ENCODE results near the gene MEF2B.

The MEF2B gene

GRCh38 chr19:19132912-19133311 is 37.2 kb downstream of the MEF2B start:
- Histone ChIP-seq H3K36me3 (ENCODE audit: control insufficient read depth in 2 of 2, insufficient read depth in 1 of 2, low read length in 2 of 2) (peaks cover 4 to 37% of the 10 kb centered on the region in 2 experiments; a peak in 2 of 3 replicates), H3K9me3 (ENCODE audit: control insufficient read depth, insufficient read depth, low read depth, low read length) (no peaks in the 10 kb centered on the region), H3K4me1 (ENCODE audit: control insufficient read depth, insufficient read depth, low read length) (peaks cover 3% of the 10 kb centered on the region; the same call in 1 of the 2 replicates), H3K27ac (ENCODE audit: extremely low read depth, low read depth, low read length) (no peak overlapping the region), H3K4me3 (ENCODE audit: low read depth, low read length) (no peak overlapping the region)
- ChIA-PET CTCF (no interaction called here), POLR2A (interaction anchor here (0.6 kb wide), 1 partner anchor 207 kb away, joined by 6 read pairs; no protein-coding TSS in a partner anchor)
- TF ChIP-seq SCRT2 (tag by site-specific recombination; IDR thresholded peaks at IDR 0.05) (no peak), ZNF600 (tag by site-specific recombination; IDR thresholded peaks at IDR 0.05) (no peak), ZNF114 (tag by site-specific recombination; IDR thresholded peaks at IDR 0.05) (no peak), ZBTB44 (tag by site-specific recombination; IDR thresholded peaks at IDR 0.05) (no peak), GLI4 (tag by site-specific recombination; IDR thresholded peaks at IDR 0.05) (no peak), ZNF302 (tag by site-specific recombination; IDR thresholded peaks at IDR 0.05; ENCODE audit: low read depth) (no peak), ZNF274 (IDR thresholded peaks at IDR 0.05; ENCODE audit: low read length) (no peak), ZNF274 (tag by site-specific recombination; IDR thresholded peaks at IDR 0.05; ENCODE audit: borderline replicate concordance) (no peak), PRDM2 (tag by site-specific recombination; IDR thresholded peaks at IDR 0.05; ENCODE audit: borderline replicate concordance) (no peak), ZNF2 (tag by site-specific recombination; IDR thresholded peaks at IDR 0.05) (no peak), ZSCAN30 (tag by site-specific recombination; IDR thresholded peaks at IDR 0.05) (no peak), ZBTB11 (tag by site-specific recombination; conservative IDR thresholded peaks at IDR 0.05; ENCODE audit: low read depth) (no peak), SCRT1 (tag by site-specific recombination; IDR thresholded peaks at IDR 0.05; ENCODE audit: borderline replicate concordance) (no peak), REST (tag by site-specific recombination; IDR thresholded peaks at IDR 0.05) (no peak), IKZF3 (tag by site-specific recombination; IDR thresholded peaks at IDR 0.05) (no peak), PRDM10 (tag by site-specific recombination; IDR thresholded peaks at IDR 0.05) (no peak), KLF10 (tag by site-specific recombination; IDR thresholded peaks at IDR 0.05) (no peak), ZNF580 (tag by site-specific recombination; IDR thresholded peaks at IDR 0.05) (no peak)

Measured in HEK293 (cell line).